Forelimb muscle (tissue), 1 donor: ENCODE data around the gene ZNF254. TPM values are rescaled to one million over a fixed set of nuclear protein-coding genes. Genes with fewer than 3 reads are reported as not detected.
"Not testable (repeated sequence)": the region's sequence is repeated elsewhere in the genome, so short reads cannot be mapped to it uniquely, and the experiment has no call there.

Experiments
- DNase-seq: peaks from one replicate; pipeline ENCODE4 v3.0.0-alpha.2; 2013; ENCODE audit warnings: low read depth
- polyA plus RNA-seq: library from polyadenylated mRNA; unstranded; fragments of 120-200 nt; gene quantifications from one replicate; pipeline ENCODE4 v1.2.1, GENCODE V29; 2013; ENCODE audit not compliant: insufficient read length

Gene ZNF254
- polyA plus RNA-seq = 17.6 TPM

GRCh38 chr19:24086974-24087595 lies at the start of gene ZNF254:
TSS of gene ZNF254 (plus strand) at chr19:24087187. CDS start at chr19:24087308, 121 bp downstream.
- peak; percentile 97 for DNase-seq

- DNase-seq = no peak
These were observed 46.4 kb upstream of the ZNF254 start for GRCh38 chr19:24040621-24041020.

GRCh38 chr19:24041326-24041725 lies 45.7 kb upstream of the ZNF254 start:
- DNase-seq = not testable (repeated sequence)

GRCh38 chr19:24046550-24046949 lies 40.4 kb upstream of the ZNF254 start:
- DNase-seq = no peak

- no peak for DNase-seq
These were observed 38.7 kb upstream of the ZNF254 start for GRCh38 chr19:24048261-24048660.

- no peak for DNase-seq
These were observed 37.5 kb upstream of the ZNF254 start for GRCh38 chr19:24049537-24049936.

GRCh38 chr19:24051516-24051915 lies 35.5 kb upstream of the ZNF254 start:
- no peak for DNase-seq

- no peak for DNase-seq
These were observed 34.2 kb upstream of the ZNF254 start for GRCh38 chr19:24052811-24053210.

GRCh38 chr19:24053601-24054000 lies 33.4 kb upstream of the ZNF254 start:
- DNase-seq = no peak

GRCh38 chr19:24054044-24054935 lies 32.7 kb upstream of the ZNF254 start:
- DNase-seq = no peak

- DNase-seq = no peak
These were observed 31.4 kb upstream of the ZNF254 start for GRCh38 chr19:24055548-24055947.

- no peak for DNase-seq
These were observed 29.8 kb upstream of the ZNF254 start for GRCh38 chr19:24057144-24057543.

- no peak for DNase-seq
These were observed 27.3 kb upstream of the ZNF254 start for GRCh38 chr19:24059563-24060295.

GRCh38 chr19:24060687-24061356 lies 26.2 kb upstream of the ZNF254 start:
- DNase-seq = no peak

- no peak for DNase-seq
These were observed 24.8 kb upstream of the ZNF254 start for GRCh38 chr19:24062190-24062589.

- DNase-seq = no peak
These were observed 23.7 kb upstream of the ZNF254 start for GRCh38 chr19:24063295-24063694.

GRCh38 chr19:24064175-24064574 lies 22.8 kb upstream of the ZNF254 start:
- no peak for DNase-seq

GRCh38 chr19:24065243-24065642 lies 21.7 kb upstream of the ZNF254 start:
- no peak for DNase-seq

- DNase-seq = no peak
These were observed 21.0 kb upstream of the ZNF254 start for GRCh38 chr19:24065865-24066604.

- DNase-seq = no peak
These were observed 16.9 kb upstream of the ZNF254 start for GRCh38 chr19:24069905-24070657.
